T-helper 2 cell treated with Interferon-gamma antibody and Interleukin-4, amounts not matched to agents 100 ng/mL and 5 ng/mL, for 36 hours (primary cell): Measurements from ENCODE around the gene POLD2. TPM values are rescaled to one million over a fixed set of nuclear protein-coding genes. Genes with fewer than 3 reads are reported as not detected.

Experiments
- intact Hi-C: fragments of 100-400 bp; cut with micrococcal nuclease; formaldehyde crosslinking; loops from one replicate; pipeline ENCODE4 v1.15.1; 2023
- total RNA-seq: library from RNA; stranded (reverse); gene quantifications from 2 replicates; pipeline ENCODE4 v1.2.3, GENCODE V29; 2022

POLD2 gene
- total RNA-seq, 1 donor from 2014 or later = 142 TPM

- intact Hi-C loops = no loop called here
These were observed 56.8 kb downstream of the POLD2 start for GRCh38 chr7:44066494-44067063.

- intact Hi-C loops = no loop called here
These were observed 57.3 kb downstream of the POLD2 start for GRCh38 chr7:44066111-44066460.

- intact Hi-C loops = no loop called here
These were observed 57.8 kb downstream of the POLD2 start, which contains the start of gene PGAM2 for GRCh38 chr7:44065431-44066110. PGAM2 (minus strand) TSS chr7:44065567; CDS start chr7:44065529, 38 bp downstream.

GRCh38 chr7:44064791-44065430, 58.4 kb downstream of the POLD2 start:
- intact Hi-C loops = no loop called here

Other genes starting within 250 kb of the POLD2 start
- gene URGCP, start 217.0 kb downstream of the POLD2 start, total RNA-seq = 22.6 and 23.0 TPM in 2 replicates
- gene UBE2D4, start 197.1 kb downstream of the POLD2 start, total RNA-seq = 10.3 and 11.7 TPM in 2 replicates
- not detected in 2 replicates for gene SPDYE1, start 125.7 kb downstream of the POLD2 start, total RNA-seq
- gene DBNL, start 78.8 kb downstream of the POLD2 start, total RNA-seq = 166 and 173 TPM in 2 replicates
- gene PGAM2, start 58.0 kb downstream of the POLD2 start, total RNA-seq = 0.89 TPM in 2 replicates
- 31.1 and 38.0 TPM in 2 replicates for gene POLM, start 41.0 kb downstream of the POLD2 start, total RNA-seq
- gene AEBP1, start 19.2 kb downstream of the POLD2 start, total RNA-seq = 19.0 and 21.4 TPM in 2 replicates
- not detected in 2 replicates for gene MYL7, start 17.8 kb upstream of the POLD2 start, total RNA-seq
- 0.18 and 0.25 TPM in 2 replicates for gene GCK, start 65.9 kb upstream of the POLD2 start, total RNA-seq
- gene YKT6, start 77.4 kb upstream of the POLD2 start, total RNA-seq = 70.7 and 70.9 TPM in 2 replicates
- gene CAMK2B, start 202.0 kb upstream of the POLD2 start, total RNA-seq = 0.27 and 0.30 TPM in 2 replicates